AG04450 (cell line): ENCODE data around the gene AMZ2. TPM values are rescaled to one million over a fixed set of nuclear protein-coding genes. Genes with fewer than 3 reads are reported as not detected.

Experiments used
- CTCF ChIA-PET: fragments of 300-600, 350-600 bp; formaldehyde crosslinking; extraction: SDS; loops from one replicate; lab custom pipeline; 2022; ENCODE audit warnings: antibody characterized with exemption, inconsistent platforms; lab: Charles Lee
- POLR2A ChIA-PET: fragments of 350-600 bp; formaldehyde crosslinking; extraction: SDS; loops from one replicate; lab custom pipeline; 2021; ENCODE audit warnings: antibody characterized with exemption, inconsistent platforms; lab: Yijun Ruan, JAX
- DNase-seq: peaks from one replicate; pipeline ENCODE4 v3.0.0-alpha.2; 2011; ENCODE audit warnings: low read depth, low spot score
- H3K27ac ChIP-seq: one replicate; pipeline ENCODE4 v1.5.1; 2012; ENCODE audit warnings: low read depth, low read length, control low read depth
- H3K27me3 ChIP-seq: one replicate; pipeline ENCODE4 v1.6.0; 2012; ENCODE audit warnings: low read length; ENCODE audit not compliant: control insufficient read depth, insufficient read depth
- H3K4me3 ChIP-seq: 2 replicates; pipeline ENCODE4 v1.5.1; 2011; ENCODE audit warnings: mild to moderate bottlenecking, low read depth, low read length, control low read depth
- H3K9me3 ChIP-seq: 2 replicates; pipeline ENCODE4 v1.5.1; 2012; ENCODE audit warnings: low read length; ENCODE audit not compliant: control insufficient read depth, insufficient read depth
- polyA plus RNA-seq: library from polyadenylated mRNA; depleted of rRNA; stranded (reverse); fragments of >200 nt; gene quantifications from 2 replicates; pipeline ENCODE4 v1.2.3, GENCODE V29; 2011
- TF ChIP-seq, protein P1 (sequence below): IDR thresholded peaks from 2 replicates; pipeline ENCODE4 v1.5.1; 2011; ENCODE audit warnings: low read depth, low read length, control low read depth, inconsistent platforms

Gene AMZ2
- polyA plus RNA-seq, 1 experiment = 112 TPM

DNA sequence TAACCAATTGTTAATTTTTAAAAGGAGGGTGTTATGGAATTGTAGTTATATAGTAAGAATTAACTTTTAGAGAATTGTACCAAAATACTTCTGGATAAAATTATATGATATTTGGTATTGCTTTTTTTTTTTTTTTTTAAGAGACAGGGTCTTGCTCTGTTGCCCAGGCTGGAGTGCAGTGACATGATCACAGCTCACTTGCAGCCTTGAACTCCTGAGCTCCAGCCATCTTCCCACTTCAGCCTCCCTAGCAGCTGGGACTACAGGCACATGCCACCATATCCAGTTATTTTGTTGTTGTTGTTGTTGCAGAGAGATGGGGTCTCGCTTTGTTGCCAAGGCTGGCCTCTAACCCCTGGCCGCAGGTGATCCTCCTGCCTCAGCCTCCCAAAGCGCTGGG lies 52.0 kb downstream of the AMZ2 start:
- peaks cover 10% of the 10 kb centered on the region for H3K27me3 ChIP-seq
- no peak overlapping the region for H3K27ac ChIP-seq
- ChIA-PET POLR2A (no interaction called here), CTCF (interaction anchor here (1.1 kb wide), 1 partner anchor 99 kb away, joined by 5 read pairs; no protein-coding TSS in a partner anchor)
- no peak for DNase-seq
- TF ChIP-seq, protein P1, sequence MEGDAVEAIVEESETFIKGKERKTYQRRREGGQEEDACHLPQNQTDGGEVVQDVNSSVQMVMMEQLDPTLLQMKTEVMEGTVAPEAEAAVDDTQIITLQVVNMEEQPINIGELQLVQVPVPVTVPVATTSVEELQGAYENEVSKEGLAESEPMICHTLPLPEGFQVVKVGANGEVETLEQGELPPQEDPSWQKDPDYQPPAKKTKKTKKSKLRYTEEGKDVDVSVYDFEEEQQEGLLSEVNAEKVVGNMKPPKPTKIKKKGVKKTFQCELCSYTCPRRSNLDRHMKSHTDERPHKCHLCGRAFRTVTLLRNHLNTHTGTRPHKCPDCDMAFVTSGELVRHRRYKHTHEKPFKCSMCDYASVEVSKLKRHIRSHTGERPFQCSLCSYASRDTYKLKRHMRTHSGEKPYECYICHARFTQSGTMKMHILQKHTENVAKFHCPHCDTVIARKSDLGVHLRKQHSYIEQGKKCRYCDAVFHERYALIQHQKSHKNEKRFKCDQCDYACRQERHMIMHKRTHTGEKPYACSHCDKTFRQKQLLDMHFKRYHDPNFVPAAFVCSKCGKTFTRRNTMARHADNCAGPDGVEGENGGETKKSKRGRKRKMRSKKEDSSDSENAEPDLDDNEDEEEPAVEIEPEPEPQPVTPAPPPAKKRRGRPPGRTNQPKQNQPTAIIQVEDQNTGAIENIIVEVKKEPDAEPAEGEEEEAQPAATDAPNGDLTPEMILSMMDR = no peak
- H3K9me3 ChIP-seq = no peaks in the 10 kb centered on the region
- H3K4me3 ChIP-seq = no peak overlapping the region

DNA sequence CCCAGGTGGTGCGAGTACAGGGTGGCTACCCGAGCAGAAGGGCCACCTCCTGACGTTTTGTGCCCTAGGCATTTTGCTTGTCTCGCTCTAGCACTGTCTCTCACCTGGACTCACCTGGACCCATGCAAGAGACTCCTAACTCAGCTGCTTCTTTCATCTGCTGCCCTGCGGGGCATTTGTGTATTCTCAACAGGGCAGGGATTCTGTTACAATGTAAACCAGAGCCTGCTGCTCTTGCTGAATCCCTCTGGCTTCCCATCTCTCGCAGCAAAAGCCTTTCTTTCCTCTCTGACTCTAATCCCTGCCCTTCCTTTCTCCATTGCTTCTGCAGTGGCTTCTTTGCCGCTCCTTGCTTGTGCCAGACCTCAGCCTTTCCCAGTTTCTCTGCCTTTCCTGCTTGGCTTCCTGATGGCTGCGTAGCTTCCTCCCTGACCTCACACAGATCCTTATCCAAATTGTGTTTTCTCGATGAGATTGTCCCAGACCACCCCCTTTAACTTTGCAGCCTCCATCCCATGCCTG lies 53.7 kb downstream of the AMZ2 start:
- DNase-seq = no peak
- H3K9me3 ChIP-seq = no peaks in the 10 kb centered on the region
- ChIA-PET POLR2A (no interaction called here), CTCF (interaction anchor here (0.6 to 1.4 kb wide), 2 partner anchors 18 to 39 kb away, joined by 3 to 4 read pairs; no protein-coding TSS in a partner anchor)
- no peak overlapping the region for H3K27ac ChIP-seq
- peaks cover 4% of the 10 kb centered on the region for H3K27me3 ChIP-seq
- H3K4me3 ChIP-seq = no peak overlapping the region
- TF ChIP-seq, protein P1 = no peak

DNA sequence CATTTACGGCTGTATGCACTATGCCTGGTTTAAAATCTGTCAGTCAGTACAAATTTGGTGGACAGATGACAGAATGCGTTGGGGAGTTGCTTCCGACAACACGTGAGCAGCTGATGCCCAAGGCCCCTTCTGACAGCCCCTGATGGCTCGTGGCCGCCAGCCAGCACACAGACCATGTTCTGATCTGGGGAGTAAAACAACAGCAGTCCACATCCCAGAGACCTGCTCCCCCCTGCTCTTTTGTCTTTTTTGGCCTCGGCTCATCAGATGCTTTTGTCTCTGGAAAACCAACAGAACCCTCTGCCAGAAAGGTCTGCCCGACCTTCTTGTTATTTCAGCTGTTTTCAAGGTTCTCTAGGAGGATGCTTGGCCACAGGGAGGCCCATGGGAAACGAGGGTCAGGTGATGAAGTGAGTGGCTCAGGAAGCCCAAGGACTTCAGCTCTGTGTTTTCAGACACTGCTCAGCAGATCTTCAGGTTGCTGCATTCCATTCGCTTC lies 54.3 kb downstream of the AMZ2 start:
- H3K4me3 ChIP-seq = no peak overlapping the region
- TF ChIP-seq, protein P1 = no peak
- POLR2A ChIA-PET = no interaction called here
- DNase-seq = no peak
- CTCF ChIA-PET = interaction anchor here (0.5 to 1.4 kb wide), 2 partner anchors 40 to 50 kb away, joined by 3 to 4 read pairs; no protein-coding TSS in a partner anchor
- no peaks in the 10 kb centered on the region for H3K9me3 ChIP-seq
- no peak overlapping the region for H3K27ac ChIP-seq
- H3K27me3 ChIP-seq = peaks cover 4% of the 10 kb centered on the region

DNA sequence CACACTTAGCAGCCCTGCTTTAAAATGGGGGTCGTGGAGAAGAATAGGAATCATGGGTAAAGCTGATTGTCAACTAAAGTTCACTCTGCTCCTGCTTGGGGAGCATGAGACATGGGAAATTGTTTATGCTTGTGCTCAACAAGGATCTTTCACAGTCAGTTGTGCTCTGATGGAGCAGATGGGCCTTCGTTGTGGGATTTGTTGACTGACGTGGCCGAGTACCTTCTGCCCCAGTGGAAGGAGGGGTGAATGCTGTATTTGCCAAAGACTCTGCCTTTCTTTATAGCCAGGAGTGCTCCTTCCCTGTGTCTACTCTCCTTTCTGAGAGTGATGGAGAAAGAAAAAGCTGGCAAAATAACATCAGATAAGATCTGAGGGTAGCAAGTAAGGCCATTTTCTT lies 54.8 kb downstream of the AMZ2 start:
- no peak for DNase-seq
- CTCF ChIA-PET = no interaction called here
- no peak overlapping the region for H3K4me3 ChIP-seq
- H3K27ac ChIP-seq = no peak overlapping the region
- TF ChIP-seq, protein P1 = no peak
- POLR2A ChIA-PET = no interaction called here
- peaks cover 4% of the 10 kb centered on the region for H3K27me3 ChIP-seq
- no peaks in the 10 kb centered on the region for H3K9me3 ChIP-seq

DNA sequence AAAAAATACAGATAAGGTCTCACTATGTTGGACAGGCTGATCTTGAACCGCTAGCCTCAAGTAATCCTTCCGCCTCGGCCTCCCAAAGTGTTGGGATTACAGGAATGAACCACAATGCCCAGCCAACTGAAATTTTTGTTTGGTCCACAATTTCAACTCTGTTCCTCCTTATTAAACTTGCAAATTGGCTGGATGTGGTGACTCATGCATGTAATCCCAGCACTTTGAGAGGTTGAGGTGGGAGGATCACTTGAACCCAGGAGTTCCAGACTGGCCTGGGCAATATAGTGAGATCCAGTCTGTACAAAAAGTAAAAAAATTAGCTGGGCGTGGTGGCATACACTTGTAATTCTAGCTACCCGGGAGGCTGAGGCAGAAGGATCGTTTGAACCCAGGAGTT lies 56.9 kb downstream of the AMZ2 start:
- no peaks in the 10 kb centered on the region; the same call in 1 of the 2 replicates for H3K9me3 ChIP-seq
- CTCF ChIA-PET = interaction anchor here (1.2 kb wide), 1 partner anchor 94 kb away, joined by 7 read pairs; no protein-coding TSS in a partner anchor
- H3K27ac ChIP-seq = no peak overlapping the region
- no peak for DNase-seq
- POLR2A ChIA-PET = no interaction called here
- TF ChIP-seq, protein P1 = no peak
- peaks cover 4% of the 10 kb centered on the region for H3K27me3 ChIP-seq
- no peak overlapping the region for H3K4me3 ChIP-seq
